Transverse colon (tissue), 4 donors: ENCODE measurements around the gene SF3A1.

Source experiments
- CTCF ChIP-seq, 5 experiments: fragments of 200-600 bp in 3 of 5; fragments of 450-650 bp in 2 of 5; sonication (generic) in 3 of 5; IDR thresholded peaks; 1 replicate in 2 of 5; 2 replicates in 3 of 5; pipeline ENCODE4 v1.5.1; 2016 to 2017; ENCODE audit warnings: antibody characterized with exemption in 5 of 5, inconsistent platforms in 3 of 5, mild to moderate bottlenecking in 2 of 5, moderate library complexity in 1 of 5
- POLR2A ChIP-seq: fragments of 450-650 bp; IDR thresholded peaks from one replicate; pipeline ENCODE4 v1.6.1; 2016; ENCODE audit warnings: antibody characterized with exemption, mild to moderate bottlenecking, moderate library complexity
- POLR2AphosphoS5 ChIP-seq, 3 donors: sonication (generic); formaldehyde crosslinking; IDR thresholded peaks; one replicate each; pipeline ENCODE4 v1.6.1; 2016; ENCODE audit warnings: antibody characterized with exemption in 3 of 3

GRCh38 chr22:30314915-30315314 is 41.8 kb downstream of the SF3A1 start:
- TF ChIP-seq POLR2AphosphoS5 (IDR thresholded peaks at IDR 0.05) (no peak), CTCF (IDR thresholded peaks at IDR 0.05) (no peak), POLR2A (no peak)
